GM19372 (cell line): ENCODE data around the gene CLEC10A.
"Not testable (repeated sequence)": the region's sequence is repeated elsewhere in the genome, so short reads cannot be mapped to it uniquely, and the experiment has no call there.

ENCODE experiments used
- ATAC-seq: cut with Tn5 transposase; IDR thresholded peaks from one replicate; pipeline ENCODE4 v1.9.1; 2021; ENCODE audit warnings: mild to moderate bottlenecking, low read depth, moderate library complexity; ENCODE audit not compliant: unreplicated experiment

The CLEC10A gene, protein sequence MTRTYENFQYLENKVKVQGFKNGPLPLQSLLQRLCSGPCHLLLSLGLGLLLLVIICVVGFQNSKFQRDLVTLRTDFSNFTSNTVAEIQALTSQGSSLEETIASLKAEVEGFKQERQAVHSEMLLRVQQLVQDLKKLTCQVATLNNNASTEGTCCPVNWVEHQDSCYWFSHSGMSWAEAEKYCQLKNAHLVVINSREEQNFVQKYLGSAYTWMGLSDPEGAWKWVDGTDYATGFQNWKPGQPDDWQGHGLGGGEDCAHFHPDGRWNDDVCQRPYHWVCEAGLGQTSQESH

DNA sequence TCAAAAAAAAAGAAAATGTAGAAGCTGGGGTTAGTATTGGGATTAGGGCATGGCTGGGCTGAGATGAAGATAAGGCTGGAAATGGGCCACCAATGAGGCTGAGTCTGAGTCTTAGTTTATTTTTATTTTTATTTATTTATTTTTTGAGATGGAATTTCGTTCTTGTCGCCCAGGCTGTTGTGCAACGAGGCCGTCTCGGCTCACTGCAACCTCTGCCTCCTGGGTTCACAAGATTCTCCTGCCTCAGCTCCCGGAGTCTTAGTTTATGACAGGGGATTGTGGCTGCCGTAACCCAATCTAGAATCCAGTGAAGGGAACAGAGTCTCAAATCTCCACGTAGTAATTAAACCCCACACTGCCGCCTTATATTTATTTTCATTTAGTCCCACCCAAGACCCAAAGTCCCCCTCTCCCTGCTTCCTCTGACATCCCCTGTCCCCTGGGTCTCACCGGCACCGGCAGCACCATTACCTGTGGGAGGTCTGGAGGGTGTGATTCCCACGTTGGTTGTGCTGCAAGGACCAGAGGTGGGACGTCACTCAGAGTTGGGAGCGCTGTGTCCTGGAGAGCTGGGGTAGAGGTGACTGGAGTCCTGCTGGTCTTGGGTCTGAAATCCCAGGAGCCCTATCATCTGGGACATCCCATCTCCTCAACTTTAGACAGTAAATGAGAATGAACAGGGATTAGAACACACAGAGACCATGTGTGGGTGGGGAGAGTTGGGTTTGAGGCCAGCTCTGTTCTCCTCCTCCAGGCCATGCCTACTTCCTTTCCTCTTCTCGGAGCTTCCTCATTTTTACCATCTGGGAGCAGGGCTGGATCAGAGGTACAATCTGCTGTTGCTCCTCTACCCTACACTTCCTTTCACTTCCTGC, at the start of gene CLEC10A:
TSS of gene CLEC10A (minus strand) at position 671 of the 875 bp plus-strand sequence. CDS start 1,439 bp downstream, outside the sequence.
- no peak for ATAC-seq

DNA sequence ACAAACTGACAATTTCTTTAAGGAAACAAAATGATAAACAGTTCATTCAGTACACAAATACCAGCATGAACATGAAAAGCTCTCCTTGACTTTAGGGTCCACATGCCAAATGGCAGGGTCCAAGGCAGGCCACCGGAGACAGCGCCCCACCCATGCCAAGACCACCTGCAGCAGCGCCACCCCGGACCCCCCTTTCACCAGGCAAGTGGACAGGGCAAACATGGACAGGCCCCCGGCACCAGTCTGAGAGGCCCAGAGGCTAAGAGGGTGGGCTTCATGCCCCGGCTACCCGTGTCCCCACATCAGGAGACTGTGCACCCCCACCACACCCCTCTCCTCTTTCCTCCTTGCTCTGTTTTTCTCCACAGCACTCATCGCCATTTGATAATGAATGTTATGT, 49.3 kb upstream of the CLEC10A start:
- ATAC-seq: no peak

DNA sequence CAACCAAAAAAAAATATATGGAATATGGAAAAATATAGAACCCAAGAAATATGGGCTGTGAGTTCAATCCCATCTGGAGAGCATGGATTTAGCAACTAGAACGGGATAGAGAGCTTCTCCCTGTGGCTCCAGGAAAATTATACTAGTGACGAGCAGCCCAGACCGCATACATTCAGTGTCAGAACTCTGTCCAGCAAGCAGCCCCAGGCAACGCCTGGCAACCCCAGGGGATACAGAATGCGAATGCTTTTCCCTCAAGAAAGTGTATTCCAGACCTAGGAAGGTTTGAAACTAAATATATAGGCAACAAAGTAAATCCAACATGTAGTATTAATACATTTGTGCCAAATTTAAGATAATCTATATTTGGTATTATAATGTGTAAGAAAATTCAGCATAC, 48.1 kb upstream of the CLEC10A start:
- no peak for ATAC-seq

DNA sequence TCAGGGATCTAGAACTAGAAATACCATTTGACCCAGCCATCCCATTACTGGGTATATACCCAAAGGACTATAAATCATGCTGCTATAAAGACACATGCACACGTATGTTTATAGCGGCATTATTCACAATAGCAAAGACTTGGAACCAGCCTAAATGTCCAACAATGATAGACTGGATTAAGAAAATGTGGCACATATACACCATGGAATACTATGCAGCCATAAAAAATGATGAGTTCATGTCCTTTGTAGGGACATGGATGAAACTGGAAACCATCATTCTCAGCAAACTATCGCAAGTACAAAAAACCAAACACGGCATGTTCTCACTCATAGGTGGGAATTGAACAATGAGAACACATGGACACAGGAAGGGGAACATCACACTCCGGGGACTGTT, 47.5 kb upstream of the CLEC10A start:
- not testable (repeated sequence) for ATAC-seq

DNA sequence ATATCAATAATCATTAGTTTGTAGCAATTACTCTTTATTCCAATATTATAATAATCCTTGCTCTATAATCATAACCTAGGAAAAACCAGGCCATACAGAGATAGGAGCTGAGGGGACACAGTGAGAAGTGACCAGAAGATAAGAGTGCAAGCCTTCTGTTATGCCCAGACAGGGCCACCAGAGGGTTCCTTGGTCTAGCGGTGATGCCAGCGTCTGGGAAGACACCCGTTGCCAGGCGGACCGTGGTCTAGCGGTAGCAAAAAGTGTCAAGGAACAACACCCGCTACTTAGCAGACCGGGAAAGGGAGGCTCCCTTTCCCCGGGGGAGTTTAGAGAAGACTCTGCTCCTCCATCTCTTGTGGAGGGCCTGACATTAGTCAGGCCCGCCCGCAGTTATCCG, 46.3 kb upstream of the CLEC10A start:
- not testable (repeated sequence) for ATAC-seq

DNA sequence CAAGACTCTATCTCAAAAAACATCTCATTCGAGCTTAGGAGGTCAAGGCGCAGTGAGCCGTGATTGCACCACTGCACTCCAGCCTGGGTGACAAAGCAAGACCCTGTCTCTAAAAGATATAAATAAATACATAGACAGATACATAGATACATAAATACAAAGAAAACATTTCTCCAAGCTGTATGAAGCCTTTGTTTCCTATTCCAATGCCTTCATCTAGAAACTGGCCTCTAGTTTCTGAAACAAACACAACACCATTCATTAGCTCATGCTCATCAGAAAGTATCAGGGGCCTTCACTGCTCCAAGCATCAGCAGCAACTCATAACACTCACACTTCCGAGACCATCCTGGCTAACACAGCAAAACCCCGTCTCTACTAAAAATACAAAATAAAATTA, 44.9 kb upstream of the CLEC10A start:
- ATAC-seq: no peak

DNA sequence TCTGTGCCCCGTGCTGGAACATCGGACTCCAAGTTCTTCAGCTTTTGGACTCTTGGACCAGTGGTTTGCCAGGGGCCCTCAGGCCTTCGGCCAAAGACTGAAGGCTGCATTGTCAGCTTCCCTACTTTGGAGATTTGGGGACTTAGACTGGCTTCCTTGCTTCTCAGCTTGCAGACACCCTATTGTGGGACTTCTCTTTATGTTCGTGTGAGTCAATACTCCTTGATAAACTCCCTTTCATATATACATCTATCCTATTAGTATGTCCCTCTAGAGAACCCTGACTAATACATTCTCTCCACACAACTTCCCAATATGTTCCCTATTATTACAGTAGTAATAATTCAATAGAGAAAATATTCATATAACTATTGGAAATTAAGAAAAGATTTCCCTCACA, 43.8 kb upstream of the CLEC10A start:
- ATAC-seq: no peak

DNA sequence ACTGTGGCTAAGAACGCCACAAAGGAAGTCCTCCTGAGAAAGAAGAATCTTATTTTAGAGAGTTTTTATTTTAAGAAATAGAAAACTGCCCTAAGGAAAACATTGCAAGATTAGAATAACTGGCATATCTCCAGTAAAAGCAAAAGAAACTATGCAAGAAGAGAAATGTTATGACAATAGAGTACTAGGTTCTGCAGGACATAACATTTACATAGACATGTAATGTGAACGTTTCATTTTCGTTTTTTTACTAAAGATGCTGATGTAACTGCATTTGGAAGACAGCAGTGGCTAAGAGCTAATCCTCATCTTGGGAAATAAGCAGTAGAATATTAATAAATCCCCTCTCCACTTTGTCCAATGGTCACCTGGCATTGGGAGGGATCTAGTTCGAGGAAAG, 42.3 kb upstream of the CLEC10A start:
- ATAC-seq: no peak

DNA sequence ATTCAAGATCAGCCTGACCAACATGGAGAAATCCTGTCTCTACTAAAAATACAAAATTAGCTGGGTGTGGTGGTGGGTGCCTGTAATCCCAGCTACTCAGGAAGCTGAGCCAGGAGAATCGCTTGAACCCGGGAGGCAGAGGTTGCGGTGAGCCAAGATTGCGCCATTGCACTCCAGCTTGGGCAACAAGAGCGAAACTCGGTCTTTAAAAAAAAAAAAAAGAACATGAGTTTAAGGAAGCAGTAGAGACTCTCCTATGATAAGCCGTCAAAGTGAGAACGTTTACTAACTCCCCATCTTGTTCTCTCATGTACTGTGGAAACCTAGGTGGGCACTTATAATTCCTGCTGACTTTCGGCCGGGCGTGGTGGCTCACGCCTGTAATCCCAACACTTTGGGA, 40.6 kb upstream of the CLEC10A start:
- not testable (repeated sequence) for ATAC-seq

DNA sequence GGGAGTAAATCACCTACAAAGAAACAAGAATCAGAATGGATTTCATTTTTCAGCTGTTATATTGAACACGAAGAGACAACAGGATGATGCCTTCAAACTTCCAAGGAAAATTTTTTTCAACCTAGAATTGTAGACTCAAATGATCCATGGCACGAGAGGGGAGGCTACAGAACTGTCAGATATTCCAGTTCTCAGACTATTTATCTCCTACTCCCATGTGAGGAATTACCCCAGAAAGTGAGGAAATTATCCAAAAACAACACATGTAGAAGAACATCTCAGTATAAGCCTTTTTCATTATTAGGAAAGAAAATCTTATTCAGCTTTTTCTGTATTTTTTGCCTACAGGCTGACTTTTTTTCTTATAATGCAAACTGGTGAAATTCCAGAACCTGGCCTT, 40.1 kb upstream of the CLEC10A start:
- no peak for ATAC-seq

DNA sequence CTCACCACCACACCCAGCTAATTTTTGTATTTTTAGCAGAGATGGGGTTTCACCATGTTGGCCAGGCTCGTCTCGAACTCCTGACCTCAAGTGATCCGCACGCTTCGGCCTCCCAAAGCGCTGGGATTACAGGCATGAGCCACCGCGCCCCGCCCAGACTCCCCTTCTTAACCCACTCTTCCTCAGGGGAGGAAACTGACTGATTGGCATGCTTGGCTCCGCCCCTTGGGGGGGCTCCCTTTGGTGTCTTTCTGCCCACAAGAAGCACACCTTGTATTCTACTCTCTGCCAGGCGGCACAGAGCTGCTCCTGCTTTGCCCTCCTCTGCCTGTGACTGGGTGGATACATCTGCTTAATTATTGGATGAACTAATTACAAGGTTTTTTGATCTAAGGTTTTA, 39.3 kb upstream of the CLEC10A start:
- ATAC-seq: no peak

DNA sequence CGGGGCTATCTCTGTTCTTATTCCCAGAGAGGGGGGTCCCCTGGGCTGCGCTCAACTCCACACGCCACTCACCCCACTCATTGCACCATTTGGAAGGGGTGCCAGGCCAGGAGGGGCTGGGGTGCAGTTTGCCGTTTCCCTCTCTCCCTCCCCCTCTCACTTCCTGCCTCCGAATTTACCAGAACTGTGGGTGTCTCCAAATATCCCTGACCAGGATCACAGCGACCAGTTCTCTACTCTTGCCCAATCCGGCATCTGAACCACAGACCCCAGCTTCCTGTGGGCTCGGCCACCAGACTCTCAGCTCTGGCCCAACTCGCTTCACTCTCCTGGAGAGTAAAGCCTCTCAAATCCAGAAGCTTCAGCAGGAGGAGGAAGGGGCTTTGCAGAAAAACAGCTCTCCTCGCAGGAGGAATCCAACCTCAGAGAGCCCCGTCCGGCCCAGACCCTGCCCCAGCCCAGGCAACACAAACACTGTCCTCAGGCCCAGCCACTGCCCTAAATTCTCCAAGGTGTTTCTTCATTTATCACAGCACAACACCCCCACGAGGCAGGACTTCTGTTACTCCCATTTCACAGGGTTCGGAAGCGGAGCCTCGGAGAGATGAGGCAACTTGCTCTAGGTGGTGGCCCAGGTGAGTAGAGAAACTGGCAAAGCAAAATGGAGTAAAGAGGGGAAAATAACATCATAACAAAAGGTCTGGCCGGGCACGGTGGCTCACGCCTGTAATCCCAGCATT, 35.0 kb upstream of the CLEC10A start:
- ATAC-seq: no peak

DNA sequence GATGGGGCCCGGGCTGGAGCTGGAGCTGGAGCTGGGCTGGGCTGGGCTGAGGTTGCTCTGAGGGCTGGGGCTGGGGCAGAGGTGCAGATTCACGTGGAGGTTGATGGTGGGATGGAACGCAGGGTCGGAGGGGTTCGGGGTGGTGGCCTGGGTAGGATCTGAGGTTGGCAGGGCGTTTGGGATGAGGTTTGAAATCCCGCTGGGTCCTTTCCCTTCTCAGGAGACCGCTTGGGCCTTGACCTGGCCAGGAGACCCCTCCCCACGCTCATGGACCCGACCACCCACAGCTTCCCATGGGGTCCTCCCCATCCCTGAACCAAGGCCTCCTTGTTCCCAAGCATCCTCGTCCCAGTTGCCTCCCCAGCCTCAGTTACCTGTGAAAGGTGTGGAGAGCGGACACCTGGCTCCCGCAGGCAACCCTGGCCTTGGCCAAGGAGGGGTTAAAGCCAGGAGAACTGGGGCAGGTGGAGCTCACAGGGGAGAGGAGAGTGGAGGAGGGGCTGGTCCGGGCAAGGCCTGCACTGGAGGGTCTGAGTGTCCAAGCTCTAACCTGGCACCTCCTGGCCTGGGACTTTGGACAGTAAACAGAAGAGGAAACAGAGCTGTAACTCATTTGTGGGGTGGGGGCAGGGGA, 34.3 kb upstream of the CLEC10A start, which contains the start of gene ASGR2:
TSS of gene ASGR2 (minus strand) at position 582 of the 634 bp plus-strand sequence. CDS start 582 bp downstream, outside the sequence.
- ATAC-seq: no peak

DNA sequence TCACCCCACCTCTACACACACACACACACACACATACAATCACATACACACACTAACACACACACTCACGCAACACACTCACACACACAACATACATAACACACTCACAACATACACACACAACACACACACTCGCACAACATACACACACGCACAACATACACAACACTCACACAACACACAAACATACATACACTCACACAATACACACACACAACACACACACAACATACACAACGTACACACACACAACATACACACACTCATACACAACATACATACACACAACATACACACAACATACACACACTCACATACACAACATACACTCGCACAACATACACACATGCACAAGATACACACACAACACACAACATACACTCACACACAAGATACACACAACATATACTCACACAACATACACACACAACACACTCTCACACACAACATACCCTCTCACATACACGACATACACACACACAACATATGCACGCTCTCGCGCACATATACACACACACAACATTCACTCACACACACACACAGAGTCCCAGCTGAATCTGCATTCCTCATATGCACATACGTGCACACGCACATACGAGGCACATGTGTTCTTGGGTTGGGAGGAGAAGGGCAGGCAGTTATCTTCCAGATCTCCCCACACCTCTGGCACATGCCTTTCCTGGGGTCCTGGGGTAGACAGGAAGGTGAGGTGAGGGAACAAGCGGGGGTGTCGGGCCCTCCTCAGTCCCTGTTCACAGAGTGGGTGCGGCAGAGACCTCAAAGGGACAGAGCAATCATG, 33.4 kb upstream of the CLEC10A start:
- ATAC-seq: no peak

DNA sequence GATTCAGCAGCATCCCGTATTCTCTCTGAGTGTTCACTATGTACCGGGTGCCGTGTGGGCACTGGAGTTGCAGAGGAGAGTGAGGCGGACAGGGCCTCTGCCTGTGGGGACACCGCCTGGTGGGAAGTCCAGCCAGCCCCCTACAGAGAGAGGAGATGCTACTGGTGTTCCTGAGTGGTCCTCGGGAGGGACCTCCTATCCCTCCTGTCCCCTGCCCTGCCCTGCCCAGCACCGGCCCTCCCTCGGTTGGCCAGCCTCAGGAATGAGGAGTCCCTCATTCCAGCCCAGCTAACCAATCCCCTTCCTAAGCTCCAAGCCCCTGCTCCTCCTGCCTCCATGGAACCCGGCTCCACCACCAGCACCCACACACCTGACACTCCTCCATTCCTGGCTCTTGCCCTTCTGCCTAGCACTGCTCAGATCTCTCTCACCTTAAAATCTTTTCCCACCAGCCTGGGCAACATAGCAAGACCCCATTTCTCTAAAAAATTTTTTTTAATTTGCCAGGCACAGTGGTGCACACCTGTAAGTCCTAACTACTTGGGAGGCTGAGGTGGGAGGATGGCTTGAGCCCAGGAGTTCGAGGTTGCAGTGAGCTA, 32.6 kb upstream of the CLEC10A start:
- ATAC-seq: no peak

DNA sequence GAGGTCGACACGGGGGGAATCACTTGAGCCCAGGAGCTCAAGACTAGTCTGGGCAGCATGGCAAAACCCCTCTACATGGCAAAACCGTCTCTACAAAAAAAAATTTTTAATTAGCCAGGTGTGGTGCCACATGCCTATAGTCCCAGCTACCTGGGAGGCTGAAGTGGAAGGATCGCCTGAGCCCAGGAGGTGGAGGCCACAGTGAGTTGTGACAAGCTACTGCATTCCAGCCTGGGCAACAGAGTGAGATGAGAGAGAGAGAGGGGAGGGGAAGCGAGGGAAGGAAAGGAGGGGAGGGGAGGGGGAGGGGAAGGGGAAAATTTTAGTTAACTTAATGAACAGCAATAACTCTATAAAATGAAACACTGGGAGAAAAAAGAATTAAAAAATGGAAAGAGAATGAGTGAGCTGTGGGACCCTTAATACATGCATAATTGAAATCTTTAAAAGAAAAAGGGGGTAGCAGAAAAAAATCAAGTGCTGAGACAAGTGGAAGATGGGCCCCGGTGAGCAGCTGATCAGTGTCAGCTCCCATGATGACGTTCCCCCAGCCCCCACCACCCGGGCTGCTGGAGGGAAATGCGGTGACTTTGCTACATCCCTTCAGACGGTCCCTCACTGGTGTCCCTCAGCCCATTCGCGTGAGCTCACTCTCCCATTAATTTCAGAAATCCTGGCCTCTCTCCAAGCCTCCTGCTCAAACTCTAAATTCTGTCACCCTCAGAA, 31.9 kb upstream of the CLEC10A start:
- no peak for ATAC-seq

DNA sequence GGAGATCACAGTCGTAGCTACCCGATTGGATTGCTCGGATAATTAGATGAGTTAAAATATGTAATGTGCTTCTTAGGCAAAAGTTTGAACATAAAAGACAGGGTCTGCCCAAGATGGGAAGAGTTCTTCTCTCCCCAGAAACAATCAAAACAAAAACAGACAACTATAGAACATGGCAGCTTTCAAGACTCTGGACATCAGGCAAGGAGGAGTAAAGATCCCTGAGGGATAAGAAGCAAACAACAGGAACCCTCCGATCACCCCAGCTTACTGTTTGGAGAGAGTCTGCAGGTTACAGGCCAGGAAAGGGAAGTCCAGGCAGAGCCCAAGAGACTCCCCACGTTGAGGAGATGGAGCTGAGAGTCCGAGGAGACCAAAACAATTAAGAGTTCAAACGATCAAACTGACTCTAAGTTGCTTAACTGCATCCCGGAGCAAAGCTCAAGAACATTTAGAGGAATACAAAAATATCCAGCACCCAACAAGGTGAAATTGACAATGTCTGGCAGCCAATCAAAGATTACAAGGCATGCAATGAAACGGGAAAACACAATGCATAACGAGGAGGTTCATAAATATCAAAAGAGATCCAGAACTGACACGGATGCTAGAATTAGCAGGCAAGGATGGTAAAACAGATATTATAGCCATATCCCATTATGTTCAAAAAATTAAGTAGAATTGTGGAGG, 30.7 kb upstream of the CLEC10A start:
- no peak for ATAC-seq
